ENCODE data around the gene CD48.

Gene CD48

DNA sequence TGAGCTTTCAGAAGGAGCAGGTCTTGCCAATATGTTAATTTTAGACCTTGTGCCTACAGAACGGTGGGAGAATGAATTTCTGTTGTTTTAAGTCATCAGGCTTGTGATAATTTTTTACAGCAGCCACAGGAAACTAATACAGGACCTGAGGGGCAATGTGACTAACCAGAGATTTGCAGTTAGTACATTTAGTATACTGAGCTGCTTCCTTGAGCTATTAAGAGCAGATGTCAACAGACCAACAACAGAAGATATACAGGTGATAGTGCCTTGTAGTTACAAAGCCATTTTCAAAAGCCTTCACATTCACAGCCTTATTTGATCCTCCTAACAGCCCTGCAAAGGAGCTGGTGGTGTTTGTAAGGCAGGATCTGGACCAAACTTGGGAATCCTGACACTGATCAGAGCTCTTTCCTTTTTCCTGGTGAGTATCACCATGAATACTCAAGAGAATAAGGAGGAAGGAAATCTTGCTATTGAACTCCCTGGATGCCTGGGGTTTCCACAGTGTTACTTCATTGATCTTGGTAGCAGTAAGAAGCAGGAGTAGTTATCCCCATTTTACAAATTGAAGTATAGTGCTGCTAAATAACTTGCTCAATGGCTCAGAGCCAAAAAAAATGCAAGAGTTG lies 60.1 kb downstream of the CD48 start:
- no peak for DNase-seq

DNA sequence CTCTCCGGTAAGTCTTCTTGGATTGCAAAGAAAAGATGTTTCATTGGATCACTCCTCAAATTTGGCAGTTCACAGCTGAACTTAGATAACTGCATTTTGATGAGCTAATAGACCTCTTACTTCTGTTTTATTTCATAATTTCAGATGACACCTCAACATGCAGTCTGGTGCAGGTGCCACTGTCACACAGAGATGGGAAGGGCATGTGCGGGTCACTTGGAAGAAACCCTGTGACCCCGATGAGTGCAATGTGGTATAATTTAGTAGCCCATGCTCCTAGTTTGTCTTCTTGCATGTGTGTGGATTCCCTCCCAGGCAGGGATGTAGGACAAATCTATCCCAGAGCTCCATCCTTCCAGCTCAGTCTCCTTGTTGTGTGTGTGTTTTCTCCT lies 64.3 kb downstream of the CD48 start:
- DNase-seq = no peak

- no peak for DNase-seq
Measured at GRCh38 chr1:160646711-160647328, 64.8 kb downstream of the CD48 start, which contains the start of gene SLAMF1. TSS of gene SLAMF1 (minus strand) at chr1:160647044. CDS start at chr1:160646945, 99 bp downstream.

DNA sequence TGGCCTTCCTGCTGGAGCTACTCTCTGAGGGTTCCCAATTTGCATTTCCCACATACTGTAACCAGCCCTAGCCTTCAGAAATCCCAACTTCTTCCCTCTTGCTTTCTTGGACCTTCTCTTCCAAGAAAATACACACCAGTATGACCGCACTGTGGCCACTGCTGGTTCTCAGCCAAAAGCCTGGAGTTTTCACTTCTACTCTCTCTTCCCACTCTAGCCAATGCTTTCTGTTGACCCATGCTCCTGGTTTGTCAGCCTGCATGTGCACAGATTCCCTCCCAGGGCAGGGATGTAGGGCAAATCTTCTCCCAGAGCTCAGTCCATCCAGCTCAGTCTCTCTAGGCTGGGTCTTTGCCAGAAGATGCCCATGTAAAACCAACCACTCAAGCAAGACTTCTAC lies 65.4 kb downstream of the CD48 start:
- DNase-seq = no peak

DNA sequence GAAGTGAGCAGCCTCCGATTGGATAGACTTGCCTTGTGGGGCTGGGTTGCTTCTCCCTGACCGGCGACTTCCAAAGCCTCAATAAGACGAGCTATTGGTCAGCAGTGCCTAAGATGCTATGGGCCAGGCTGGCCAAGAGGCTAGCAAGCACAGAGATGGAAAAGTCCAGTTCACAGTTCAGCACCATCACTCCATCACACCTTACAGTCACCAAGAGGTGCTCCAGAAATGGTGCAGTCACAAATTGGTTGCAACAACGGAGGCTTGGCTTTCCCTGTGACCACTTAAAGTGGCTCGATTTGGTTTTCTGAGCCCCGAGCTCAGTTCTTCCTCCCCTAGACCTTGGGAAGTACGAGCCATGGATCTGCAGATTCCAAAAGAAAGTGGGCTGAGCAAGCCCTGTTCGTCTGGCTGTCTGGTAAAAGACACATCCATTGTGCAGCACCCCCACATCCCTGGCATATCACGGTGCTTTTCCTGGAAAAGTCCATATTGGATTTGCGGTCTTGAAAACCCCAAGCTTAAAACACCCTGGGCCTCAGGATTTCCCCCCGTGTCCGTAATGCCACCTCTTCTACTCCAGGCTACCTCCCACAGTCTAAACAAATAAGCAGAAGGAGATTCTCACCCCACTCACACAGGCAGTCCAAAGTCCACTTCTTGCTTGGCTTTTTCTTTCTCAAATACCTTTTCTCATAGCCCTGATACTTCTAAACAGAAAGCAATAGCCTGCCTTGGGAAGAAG lies 66.1 kb downstream of the CD48 start:
- no peak for DNase-seq

DNA sequence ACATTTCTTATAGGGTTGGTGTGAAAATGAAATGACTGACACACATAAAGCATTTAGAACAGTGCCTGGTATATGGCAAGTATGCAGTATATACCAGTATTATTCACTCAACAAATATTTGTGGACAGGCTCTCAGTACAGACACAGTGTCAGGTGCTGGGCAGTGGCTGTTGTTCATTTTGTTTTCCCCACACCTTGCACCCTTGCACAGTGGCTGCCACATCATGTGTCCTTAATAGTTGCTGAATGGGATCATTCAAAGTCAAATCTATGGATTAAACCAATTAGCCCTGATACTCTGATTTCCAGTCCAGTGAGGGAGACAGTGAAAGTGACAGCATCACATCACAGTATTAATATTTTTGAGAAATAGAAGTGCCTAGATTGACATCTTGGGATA lies 67.2 kb downstream of the CD48 start:
- no peak for DNase-seq

DNA sequence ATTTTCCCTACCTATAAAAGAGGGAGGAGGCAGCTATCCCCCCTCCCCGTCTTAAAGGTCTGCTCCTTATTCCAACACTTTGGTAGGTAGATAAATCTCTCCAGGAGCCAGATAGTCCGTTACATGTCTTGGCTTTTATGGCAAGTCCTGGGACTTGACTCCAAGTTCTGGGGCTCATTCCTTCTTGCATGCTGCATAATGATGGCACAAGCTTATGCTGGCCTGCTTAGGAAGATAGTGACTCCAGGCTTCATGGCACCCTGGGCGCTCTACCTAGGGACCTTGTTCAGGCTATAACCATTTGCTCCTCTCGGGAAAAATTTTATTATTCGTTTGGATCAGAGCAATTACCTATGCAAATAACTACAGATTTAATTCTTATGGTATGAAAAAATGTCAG lies 68.5 kb downstream of the CD48 start:
- DNase-seq = no peak

DNA sequence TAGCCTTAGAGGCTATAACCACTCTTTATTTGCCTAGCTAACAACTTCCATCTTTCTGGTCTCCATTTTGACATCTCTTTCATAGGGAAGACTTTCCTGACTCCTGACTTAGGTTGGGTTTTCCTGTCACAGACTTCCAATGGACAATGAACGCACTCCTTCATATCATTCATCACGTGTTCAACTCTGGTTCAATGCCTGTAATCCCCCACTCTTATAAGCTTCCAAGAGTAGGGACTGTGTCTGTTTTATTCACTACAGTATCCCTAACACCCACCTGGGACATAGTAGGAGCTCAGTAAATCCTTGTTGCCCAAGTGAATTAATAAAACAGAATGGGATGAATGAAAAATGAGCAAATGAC lies 69.4 kb downstream of the CD48 start:
- no peak for DNase-seq

- no peak for DNase-seq
Measured at GRCh38 chr1:160641323-160642280, 70.0 kb downstream of the CD48 start.

DNA sequence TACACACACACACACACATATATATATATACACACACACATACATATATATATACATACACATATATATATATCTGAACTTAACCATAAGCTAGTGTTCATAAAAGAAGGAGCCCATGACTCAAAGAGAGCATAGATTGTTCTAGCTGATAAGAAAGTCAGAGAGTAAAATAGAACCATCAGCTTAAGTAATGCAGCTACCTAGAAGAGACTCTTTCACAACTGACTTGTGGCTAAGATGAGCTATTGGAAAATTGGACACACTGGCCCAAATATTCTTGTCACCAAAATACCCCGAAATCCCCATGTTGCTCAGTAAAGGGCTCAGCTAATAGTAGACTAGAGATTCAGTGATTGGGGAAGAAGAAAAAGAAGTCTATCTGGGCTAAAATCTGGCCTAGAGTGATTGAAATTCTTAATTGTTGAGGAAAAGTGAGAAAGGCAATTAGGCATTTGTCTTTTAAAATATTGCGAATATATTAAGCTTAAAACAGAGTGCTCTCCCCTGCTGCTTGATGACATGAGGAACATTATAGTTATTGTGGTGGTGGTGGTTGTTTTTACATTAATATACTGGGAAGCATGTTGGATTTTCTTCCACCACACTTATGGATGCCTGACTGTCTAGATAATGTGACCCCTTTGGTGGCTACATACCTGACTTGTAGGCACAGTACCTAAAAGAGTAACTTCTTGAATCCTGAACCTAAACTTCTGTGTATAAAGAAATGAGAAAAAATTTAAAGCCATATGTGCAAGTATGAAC lies 71.1 kb downstream of the CD48 start:
- DNase-seq = no peak

- DNase-seq = no peak
Measured at GRCh38 chr1:160639652-160640051, 72.0 kb downstream of the CD48 start.

DNA sequence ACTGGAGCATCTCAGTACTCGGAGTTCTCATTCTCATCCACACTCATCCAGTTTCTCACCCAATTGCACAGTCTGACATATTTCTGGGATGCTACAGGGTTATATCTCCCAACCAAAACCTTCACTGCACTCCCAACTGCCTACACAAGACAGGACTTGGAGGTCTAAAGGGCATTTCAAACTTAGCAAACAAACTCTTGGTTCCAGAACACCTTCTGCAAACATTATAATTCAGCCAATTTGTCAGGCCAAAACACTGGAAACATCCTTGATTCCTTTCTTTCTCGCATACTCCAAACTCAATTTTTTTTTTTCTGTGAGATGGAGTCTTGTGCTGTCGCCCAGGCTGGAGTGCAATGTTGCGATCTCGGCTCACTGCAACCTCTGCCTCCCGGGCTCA lies 72.7 kb downstream of the CD48 start:
- DNase-seq = no peak

DNA sequence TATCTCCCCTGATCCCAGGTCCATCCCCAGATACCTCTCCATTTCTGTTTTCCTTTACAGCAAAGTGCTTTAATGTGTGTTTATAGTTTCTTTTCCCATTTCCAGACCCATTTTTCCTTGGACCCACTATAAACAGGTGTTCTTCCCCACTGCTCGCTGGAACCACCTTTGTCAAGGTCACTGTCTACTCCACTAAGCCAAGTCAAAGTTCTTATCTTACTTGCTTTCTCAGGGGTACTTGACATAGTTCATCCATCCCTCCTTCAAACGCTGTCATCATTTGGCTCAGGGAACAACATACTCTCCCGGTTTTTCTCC lies 73.1 kb downstream of the CD48 start:
- no peak for DNase-seq

GRCh38 chr1:160637821-160638539 lies 73.6 kb downstream of the CD48 start:
- DNase-seq = no peak

DNA sequence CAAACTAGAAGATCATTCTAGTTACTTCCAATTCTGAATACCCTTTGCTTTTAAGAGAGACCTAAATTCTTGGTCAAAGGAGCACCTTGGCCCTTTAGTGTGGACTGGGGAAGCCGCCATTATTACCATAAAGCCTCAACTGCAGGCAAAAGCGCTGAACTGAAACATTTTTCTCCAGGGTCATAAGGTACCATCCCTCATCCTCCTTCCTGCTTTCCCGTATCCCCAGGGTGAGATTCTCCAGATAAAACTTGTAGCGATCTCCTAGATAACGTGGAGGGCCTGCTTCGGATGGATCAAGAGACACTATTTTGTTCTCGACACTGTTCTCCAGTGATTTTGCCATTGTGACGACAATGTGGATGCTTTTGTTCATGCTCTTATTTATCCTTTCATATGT lies 74.6 kb downstream of the CD48 start:
- no peak for DNase-seq

DNA sequence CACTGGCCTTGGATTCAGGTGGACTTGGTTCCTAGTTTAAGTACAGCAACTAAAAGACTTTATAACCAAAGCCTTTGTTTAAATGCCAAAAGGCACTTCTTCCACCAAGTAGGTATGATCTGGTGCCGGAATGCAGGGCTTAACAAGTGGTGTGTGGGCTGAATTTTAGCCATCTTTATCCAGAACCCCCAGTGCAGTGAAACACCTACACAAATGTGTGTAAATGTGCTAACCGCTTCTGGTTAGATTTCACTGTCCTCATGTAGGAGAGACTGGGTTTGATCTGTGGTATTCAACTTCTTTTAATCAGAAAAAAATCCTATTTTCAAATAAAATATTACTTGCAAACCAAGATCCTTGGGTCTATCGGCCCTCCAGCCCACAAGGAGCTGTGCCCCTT lies 75.1 kb downstream of the CD48 start:
- no peak for DNase-seq

- no peak for DNase-seq
Measured at GRCh38 chr1:160636076-160636475, 75.5 kb downstream of the CD48 start.

DNA sequence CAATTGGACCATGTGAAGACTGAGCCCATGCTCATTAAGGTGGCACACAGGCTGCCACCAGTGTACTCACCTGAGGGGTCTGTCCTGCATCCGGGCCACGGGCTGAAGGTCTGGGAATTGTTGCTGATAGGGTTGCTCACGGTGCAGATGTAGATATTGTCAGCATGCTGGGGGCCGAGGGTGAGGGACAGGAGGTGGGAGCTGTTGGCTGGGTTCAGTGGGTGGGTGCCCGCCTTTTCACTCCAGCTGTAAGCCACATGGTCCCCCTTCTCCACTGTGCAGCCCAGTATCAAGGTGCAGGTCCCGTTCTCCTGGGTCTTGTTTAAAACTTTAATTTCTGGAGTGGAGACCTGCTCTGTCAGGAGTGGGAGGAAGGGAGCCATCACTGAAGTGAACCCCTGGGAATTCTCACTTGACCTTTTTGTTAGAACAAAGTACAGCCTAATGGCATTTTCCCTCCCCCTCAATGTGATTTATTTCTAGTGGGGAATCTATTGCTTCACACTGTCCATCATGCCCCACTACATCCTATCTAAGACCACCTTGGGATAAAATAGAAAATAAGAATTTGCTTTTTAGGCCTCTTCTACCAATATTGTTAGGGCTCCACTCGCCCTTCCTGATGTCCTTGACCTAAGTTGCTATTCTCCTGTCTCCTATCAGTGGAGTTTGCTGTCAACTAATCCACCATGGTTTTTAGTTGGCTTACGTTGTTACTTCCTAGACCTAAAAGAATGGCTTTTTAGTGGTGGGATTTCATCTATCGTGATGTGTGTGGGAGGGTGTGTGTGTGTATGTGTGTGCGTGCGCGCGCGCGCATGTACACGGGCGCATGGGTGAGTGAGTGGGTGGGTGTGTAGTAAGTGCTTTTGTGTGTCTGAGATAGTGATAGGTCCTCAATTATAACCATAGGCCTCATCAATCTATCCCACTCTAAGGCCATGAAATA lies 76.8 kb downstream of the CD48 start:
- no peak for DNase-seq

DNA sequence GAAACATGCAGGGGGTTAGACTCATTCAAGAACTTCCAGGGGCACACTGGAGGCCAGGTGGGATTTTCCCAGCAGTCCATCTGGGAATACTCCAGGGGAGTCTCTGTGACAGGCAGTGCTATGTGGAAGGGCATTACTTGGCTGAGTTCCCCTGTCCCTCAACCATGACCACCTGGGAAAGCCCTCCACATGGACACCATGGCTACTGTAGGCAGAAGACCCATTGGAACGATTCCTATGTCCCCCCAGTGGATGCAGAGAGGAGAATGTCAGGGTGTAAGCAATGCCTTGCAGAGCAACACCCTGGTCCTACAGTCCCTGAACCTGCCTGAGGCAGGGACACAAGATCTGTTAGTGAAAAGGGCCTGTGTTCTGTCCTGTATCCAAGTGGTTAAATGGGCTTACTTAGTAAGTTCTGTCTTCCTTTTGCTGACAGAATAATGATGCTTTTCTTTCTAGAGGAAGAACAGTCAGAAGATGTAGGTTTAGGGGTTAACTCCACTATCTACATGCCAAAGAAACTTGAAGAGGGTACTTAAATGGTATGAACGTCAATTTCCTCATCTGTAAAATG lies 78.2 kb downstream of the CD48 start:
- no peak for DNase-seq

GRCh38 chr1:160631983-160632625 lies 79.5 kb downstream of the CD48 start:
- DNase-seq = no peak
